ENCODE results near the gene HOXC13. TPM values are rescaled to one million over a fixed set of nuclear protein-coding genes. Genes with fewer than 3 reads are reported as not detected.

HOXC13 gene
- total and polyA plus RNA-seq, 2 experiments from 2014 or later: 0.10 TPM; not detected in 1

- TF ChIP-seq REST (IDR thresholded peaks at IDR 0.05; ENCODE audit: unreplicated experiment): no peak
- TF ChIP-seq EZH2 (IDR thresholded peaks at IDR 0.05; ENCODE audit: low read depth, unreplicated experiment): peak; percentile 50
Measured at GRCh38 chr12:53964315-53964713, 25.7 kb downstream of the HOXC13 start (continued).

- no peak for TF ChIP-seq STAT1 (IDR thresholded peaks at IDR 0.05; ENCODE audit: unreplicated experiment)
- no peak for TF ChIP-seq CREB1 (CRISPR knock-in tag; IDR thresholded peaks at IDR 0.05; ENCODE audit: low read depth)
- TF ChIP-seq EZH2 (IDR thresholded peaks at IDR 0.05; ENCODE audit: low read depth, unreplicated experiment): peak; percentile 98
- Histone ChIP-seq H3K36me3 (ENCODE audit: insufficient read depth) (no peaks in the 10 kb centered on the region), H3F3A (replicated peaks; ENCODE audit: low read depth) (peaks cover 53% of the 10 kb centered on the region), H3K4me2 (peak overlapping the region; percentile 74), H3K27me3 (ENCODE audit: insufficient read depth) (peaks cover 100% of the 10 kb centered on the region), H3K4me3 (no peak overlapping the region; the same call in none of the 2 replicates), H3K27ac (ENCODE audit: low read depth) (no peak overlapping the region), H3K79me2 (replicated peaks; ENCODE audit: insufficient read depth) (no peaks in the 10 kb centered on the region), H3K9me2 (ENCODE audit: insufficient read depth) (no peaks in the 10 kb centered on the region), H2AFZ (no peak overlapping the region), H4K20me1 (replicated peaks; ENCODE audit: insufficient read depth) (peaks cover 74% of the 10 kb centered on the region), H3K4me1 (ENCODE audit: insufficient read depth) (peaks cover 15% of the 10 kb centered on the region)
- peak; percentile 96 for DNase-seq (ENCODE audit: low spot score)
- Mint-ChIP-seq H3K27ac (no peak overlapping the region), H3K9me3 (no peaks in the 10 kb centered on the region; the same call in 1 of the 3 replicates), H3K4me3 (peak overlapping the region; percentile 43; the same call in 2 of the 3 replicates), H3K4me1 (peaks cover 16% of the 10 kb centered on the region), H3K27me3 (ENCODE audit: insufficient read depth, low read depth, poor library complexity) (peaks cover 100% of the 10 kb centered on the region), H3K36me3 (ENCODE audit: low read depth) (no peaks in the 10 kb centered on the region; the same call in 2 of the 3 replicates)
- peak; percentile 59 for ATAC-seq
Measured at GRCh38 chr12:53965281-53966084, 26.9 kb downstream of the HOXC13 start.

GRCh38 chr12:53966085-53966384 lies 27.4 kb downstream of the HOXC13 start:
- ATAC-seq (peak; percentile 50), DNase-seq (ENCODE audit: low spot score) (peak; percentile 90)
- H3K36me3 ChIP-seq (ENCODE audit: insufficient read depth): no peaks in the 10 kb centered on the region
- no peaks in the 10 kb centered on the region for H3K9me2 ChIP-seq (ENCODE audit: insufficient read depth)
- peak overlapping the region; percentile 74 for H3K4me2 ChIP-seq
- Mint-ChIP-seq H3K4me3 (peak overlapping the region; percentile 43; the same call in 2 of the 3 replicates), H3K27ac (no peak overlapping the region), H3K4me1 (peaks cover 15% of the 10 kb centered on the region), H3K9me3 (no peaks in the 10 kb centered on the region; the same call in 1 of the 3 replicates), H3K27me3 (ENCODE audit: insufficient read depth, low read depth, poor library complexity) (peaks cover 100% of the 10 kb centered on the region), H3K36me3 (ENCODE audit: low read depth) (no peaks in the 10 kb centered on the region; the same call in 2 of the 3 replicates)
- H3K27me3 ChIP-seq (ENCODE audit: insufficient read depth): peaks cover 100% of the 10 kb centered on the region
- H3K4me3 ChIP-seq: peak overlapping the region; percentile 26
- peaks cover 76% of the 10 kb centered on the region for H4K20me1 ChIP-seq (replicated peaks; ENCODE audit: insufficient read depth)
- peaks cover 53% of the 10 kb centered on the region for H3F3A ChIP-seq (replicated peaks; ENCODE audit: low read depth)
- H3K27ac ChIP-seq (ENCODE audit: low read depth): no peak overlapping the region
- H2AFZ ChIP-seq: no peak overlapping the region
- H3K4me1 ChIP-seq (ENCODE audit: insufficient read depth): peaks cover 15% of the 10 kb centered on the region
- no peaks in the 10 kb centered on the region for H3K79me2 ChIP-seq (replicated peaks; ENCODE audit: insufficient read depth)
- TF ChIP-seq POLR2AphosphoS5 (IDR thresholded peaks at IDR 0.05; ENCODE audit: low read depth): no peak
- TF ChIP-seq NANOG (IDR thresholded peaks at IDR 0.05; ENCODE audit: borderline replicate concordance): no peak
- TF ChIP-seq ZNF114 (CRISPR knock-in tag; IDR thresholded peaks at IDR 0.05): no peak
- no peak for TF ChIP-seq ETS1 (IDR thresholded peaks at IDR 0.05)
- no peak for TF ChIP-seq JUNB (IDR thresholded peaks at IDR 0.05; ENCODE audit: unreplicated experiment)
- no peak for TF ChIP-seq CTCF (conservative IDR thresholded peaks at IDR 0.05; ENCODE audit: low read depth in 2 of 2)
- TF ChIP-seq STAT1 (IDR thresholded peaks at IDR 0.05; ENCODE audit: unreplicated experiment): no peak
- TF ChIP-seq CREB1 (CRISPR knock-in tag; IDR thresholded peaks at IDR 0.05; ENCODE audit: low read depth): no peak
- no peak for TF ChIP-seq EZH2phosphoT487 (IDR thresholded peaks at IDR 0.05; ENCODE audit: unreplicated experiment)

Measured in GM23338 (cell line).